ENCODE data around the gene DNASE1L3. TPM values are rescaled to one million over a fixed set of nuclear protein-coding genes. Genes with fewer than 3 reads are reported as not detected.
A peak's percentile ranks its signal among the peaks of the same experiment; 100 is the strongest.

DNASE1L3 gene
- total and polyA plus RNA-seq, 2 of the 13 experiments (the other 11 are each of a cell fraction or from before 2014, with no cell fraction given), result 0.86 to 1.7 TPM

- TF ChIP-seq TERF1 (CRISPR knock-in tag; IDR thresholded peaks at IDR 0.05), result no peak
- TF ChIP-seq SP5 (CRISPR knock-in tag; IDR thresholded peaks at IDR 0.05; ENCODE audit: borderline replicate concordance, low read depth), result peak; percentile 73
- TF ChIP-seq NCOR1 (IDR thresholded peaks at IDR 0.05; ENCODE audit: borderline replicate concordance, low read length), result peak; percentile 87; the same call in 1 of the 2 replicates
- TF ChIP-seq FOXP1 (IDR thresholded peaks at IDR 0.05), result no peak
- TF ChIP-seq FOXP1 (CRISPR knock-in tag; IDR thresholded peaks at IDR 0.05), result peak; percentile 80; the same call in 1 of the 2 replicates
- TF ChIP-seq KLF12 (CRISPR knock-in tag; IDR thresholded peaks at IDR 0.05; ENCODE audit: borderline replicate concordance), result 0 out of 2 replicates have a peak, but pooled peaks have one; percentile 66
- peak; percentile 90 for TF ChIP-seq SOX5 (CRISPR knock-in tag; IDR thresholded peaks at IDR 0.05; ENCODE audit: borderline replicate concordance)
- no peak for TF ChIP-seq CHCHD3 (CRISPR knock-in tag; IDR thresholded peaks at IDR 0.05)
- TF ChIP-seq RFX3 (CRISPR knock-in tag; IDR thresholded peaks at IDR 0.05), result 0 out of 2 replicates have a peak, but pooled peaks have one; percentile 13
- TF ChIP-seq U2AF1 (optimal IDR thresholded peaks at IDR 0.05; ENCODE audit: low read depth, low read length), result no peak
- TF ChIP-seq DZIP1 (CRISPR knock-in tag; IDR thresholded peaks at IDR 0.05), result no peak
- TF ChIP-seq PITX1 (CRISPR knock-in tag; IDR thresholded peaks at IDR 0.05), result peak; percentile 67
- no peak for TF ChIP-seq ZNF326 (CRISPR knock-in tag; IDR thresholded peaks at IDR 0.05; ENCODE audit: borderline replicate concordance)
- TF ChIP-seq NFIB (CRISPR knock-in tag; IDR thresholded peaks at IDR 0.05; ENCODE audit: borderline replicate concordance), result no peak
- peak; percentile 49; the same call in 1 of the 2 replicates for TF ChIP-seq ZSCAN9 (CRISPR knock-in tag; IDR thresholded peaks at IDR 0.05; ENCODE audit: borderline replicate concordance)
- peak; percentile 24; the same call in 1 of the 2 replicates for TF ChIP-seq TFDP1 (CRISPR knock-in tag; IDR thresholded peaks at IDR 0.05; ENCODE audit: borderline replicate concordance)
- TF ChIP-seq ZNF30 (CRISPR knock-in tag; IDR thresholded peaks at IDR 0.05), result no peak
- no peak for TF ChIP-seq IKZF4 (CRISPR knock-in tag; IDR thresholded peaks at IDR 0.05; ENCODE audit: borderline replicate concordance, low read depth, not compliant biosample characterization)
- TF ChIP-seq ZNF800 (CRISPR knock-in tag; IDR thresholded peaks at IDR 0.05), result no peak; the same call in 1 of the 2 replicates
- peak; percentile 28 for TF ChIP-seq ZEB1 (IDR thresholded peaks at IDR 0.05; ENCODE audit: insufficient replicate concordance, low read depth)
- peak; percentile 58; the same call in 1 of the 2 replicates for TF ChIP-seq CREM (IDR thresholded peaks at IDR 0.05)
- no peak for TF ChIP-seq CREM (CRISPR knock-in tag; IDR thresholded peaks at IDR 0.05)
- peak; percentile 75 for TF ChIP-seq ZMYM4 (CRISPR knock-in tag; IDR thresholded peaks at IDR 0.05)
These were observed 19.3 kb downstream of the DNASE1L3 start (continued) for GRCh38 chr3:58191361-58191991.
